Measurements from ENCODE around the gene RYR1.
"Not testable (repeated sequence)": the region's sequence is repeated elsewhere in the genome, so short reads cannot be mapped to it uniquely, and the experiment has no call there.

The RYR1 gene

DNA sequence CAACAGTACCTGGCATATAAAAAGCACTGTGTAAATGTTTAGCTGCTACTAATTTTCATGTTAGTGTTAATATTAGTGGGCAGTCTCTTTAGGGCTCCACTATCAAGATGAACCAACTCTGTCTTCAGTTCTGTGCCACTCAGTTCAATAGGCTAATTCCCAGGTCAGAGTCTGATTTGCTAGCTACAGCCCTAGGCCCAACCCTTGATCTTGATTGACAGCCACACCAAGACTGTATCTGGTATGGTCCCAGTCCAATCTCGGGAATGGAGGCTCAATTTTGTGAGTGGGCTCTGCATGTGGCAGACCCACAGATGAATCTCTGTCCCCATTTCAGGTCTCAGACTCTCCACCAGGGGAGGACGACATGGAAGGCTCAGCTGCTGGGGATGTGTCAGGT is 138.2 kb downstream of the RYR1 start:
- DNase-seq = no peak

GRCh38 chr19:38577826-38578225 is 144.3 kb downstream of the RYR1 start:
- DNase-seq = no peak

GRCh38 chr19:38579304-38579703 is 145.8 kb downstream of the RYR1 start:
- DNase-seq = peak in 1 of 2 donors; percentile 23

DNA sequence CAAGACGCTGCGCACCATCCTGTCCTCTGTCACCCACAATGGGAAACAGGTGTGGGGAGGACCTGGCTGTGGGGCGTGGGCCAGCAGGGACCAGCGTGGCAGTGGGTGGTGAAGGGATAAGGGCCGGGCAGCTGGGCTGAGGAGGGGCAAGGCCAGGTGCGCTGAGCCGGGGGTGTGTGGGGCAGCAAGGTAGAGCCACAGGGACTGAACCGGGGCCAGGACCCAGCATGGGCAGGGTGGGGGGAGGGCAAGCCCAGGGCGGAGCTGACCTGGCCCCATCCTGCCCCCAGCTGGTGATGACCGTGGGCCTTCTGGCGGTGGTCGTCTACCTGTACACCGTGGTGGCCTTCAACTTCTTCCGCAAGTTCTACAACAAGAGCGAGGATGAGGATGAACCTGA is 146.6 kb downstream of the RYR1 start:
- no peak for DNase-seq

- DNase-seq = peak in 1 of 2 donors; percentile 4
These were observed 149.9 kb downstream of the RYR1 start for GRCh38 chr19:38583219-38583984.

- no peak for DNase-seq
These were observed 150.5 kb downstream of the RYR1 start for GRCh38 chr19:38583985-38584305.

- no peak for DNase-seq
These were observed 154.1 kb downstream of the RYR1 start for GRCh38 chr19:38587562-38587961.

DNA sequence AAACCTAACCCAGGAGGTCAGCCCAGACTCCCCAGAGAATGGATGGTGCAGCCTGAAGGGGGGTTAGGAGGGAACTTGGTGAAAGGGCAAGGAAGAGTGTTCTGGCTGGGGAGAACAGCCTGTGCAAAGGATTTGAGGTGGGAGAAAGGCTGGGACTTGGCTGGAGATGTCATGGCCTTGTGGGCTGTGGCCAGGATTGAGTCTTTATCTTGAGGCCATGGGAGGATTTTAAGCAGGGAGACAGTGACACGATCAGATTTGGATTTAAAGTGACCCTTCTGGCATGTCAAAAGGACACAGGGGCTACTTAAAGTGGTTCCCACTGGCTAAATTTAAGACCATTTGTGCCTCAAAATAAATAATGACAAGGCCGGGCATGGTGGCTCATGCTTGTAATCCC is 154.6 kb downstream of the RYR1 start:
- no peak for DNase-seq

- no peak for DNase-seq
These were observed 159.4 kb downstream of the RYR1 start for GRCh38 chr19:38592940-38593339.

GRCh38 chr19:38596057-38596981 is 162.8 kb downstream of the RYR1 start:
- peak in 1 of 2 donors; percentile 11 for DNase-seq

DNA sequence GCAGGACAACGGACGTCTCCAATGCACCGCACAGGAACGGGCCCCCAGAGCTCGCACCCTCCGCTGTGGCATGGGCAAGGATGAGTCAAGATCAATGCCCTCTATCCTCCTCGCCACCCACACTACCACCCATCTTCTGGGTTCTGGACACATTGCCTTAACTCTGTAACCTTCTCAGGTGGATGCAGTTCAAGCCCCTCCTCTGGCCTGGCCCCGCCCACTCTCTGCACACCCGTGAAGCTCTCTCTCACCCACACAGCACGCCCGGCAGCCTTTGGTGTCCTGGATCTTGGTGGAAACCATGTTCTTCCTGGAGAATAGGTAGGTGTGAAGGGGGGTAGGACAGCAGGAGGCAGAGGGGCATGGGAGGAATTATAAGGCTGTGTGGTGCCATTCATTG is 163.6 kb downstream of the RYR1 start:
- DNase-seq = no peak

GRCh38 chr19:38599722-38600121 is 166.2 kb downstream of the RYR1 start:
- no peak for DNase-seq

- not testable (repeated sequence) for DNase-seq
These were observed 169.4 kb downstream of the RYR1 start for GRCh38 chr19:38602856-38603255.

DNA sequence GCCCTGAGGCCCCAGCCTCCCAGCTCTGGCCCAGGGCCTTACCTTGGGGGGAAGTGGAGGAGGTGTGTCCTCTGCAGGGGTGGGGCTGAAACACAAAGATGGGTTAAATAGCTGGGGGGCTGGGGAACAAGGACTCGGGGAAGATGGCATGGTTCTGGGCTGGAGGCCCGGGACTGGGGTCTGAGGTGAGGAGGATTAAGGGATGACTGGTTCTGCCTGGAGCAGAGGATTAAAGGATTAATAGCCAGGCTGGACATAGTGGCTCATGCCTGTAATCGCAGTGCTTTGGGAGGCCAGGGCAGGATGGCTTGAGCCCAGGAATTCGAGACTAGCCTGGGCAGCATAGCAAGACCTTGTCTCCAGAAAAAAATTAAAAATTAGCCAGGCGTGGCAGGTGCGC is 172.6 kb downstream of the RYR1 start:
- no peak for DNase-seq

- no peak for DNase-seq
These were observed 180.8 kb downstream of the RYR1 start for GRCh38 chr19:38614289-38614688.

- DNase-seq = no peak
These were observed 181.6 kb downstream of the RYR1 start for GRCh38 chr19:38615007-38615581.

DNA sequence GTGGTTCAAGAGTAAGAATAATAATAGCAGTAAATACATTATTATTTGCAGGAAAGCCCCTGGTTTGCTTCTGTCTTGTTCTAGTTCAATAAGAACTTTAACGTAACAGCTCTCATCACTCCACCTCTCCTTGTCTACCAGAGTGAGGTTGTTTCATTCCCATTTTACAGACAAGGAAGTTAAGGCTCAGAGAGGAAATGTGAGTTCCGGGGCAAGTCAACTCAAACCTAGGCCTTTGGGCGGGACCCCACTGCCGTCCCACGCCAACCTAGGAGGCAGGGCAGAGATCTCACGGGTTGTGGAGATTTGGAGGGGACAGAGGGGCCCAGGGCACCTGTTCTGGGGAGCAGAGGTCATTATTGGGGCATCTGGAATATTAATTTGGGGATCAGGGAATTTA is 182.8 kb downstream of the RYR1 start:
- DNase-seq = peak in 1 of 2 donors; percentile 9

DNA sequence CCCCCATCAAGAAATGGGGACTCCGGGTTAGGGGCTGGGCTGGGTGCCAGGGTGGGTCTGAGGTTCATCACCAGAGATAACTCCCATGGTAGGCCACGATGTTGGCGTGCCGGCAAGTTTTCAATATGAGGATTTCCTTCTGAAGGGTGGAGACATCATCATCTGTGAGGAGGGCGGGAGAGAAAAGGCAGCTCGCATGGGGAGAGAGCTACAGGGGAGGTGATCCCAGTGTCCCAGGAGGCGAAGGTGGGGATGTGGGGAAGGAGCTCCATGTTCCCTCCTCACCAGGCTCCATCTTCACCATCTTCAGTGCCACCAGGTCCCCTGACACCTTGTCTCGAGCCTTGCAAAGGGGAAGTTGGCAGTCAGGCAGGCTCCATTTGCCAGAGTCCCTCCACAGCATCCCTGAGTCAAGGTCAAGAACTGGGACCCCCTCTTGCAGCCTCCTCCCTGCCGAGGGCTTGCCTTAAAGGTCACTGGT is 183.8 kb downstream of the RYR1 start:
- peak; percentile 9 to 20 for DNase-seq

DNA sequence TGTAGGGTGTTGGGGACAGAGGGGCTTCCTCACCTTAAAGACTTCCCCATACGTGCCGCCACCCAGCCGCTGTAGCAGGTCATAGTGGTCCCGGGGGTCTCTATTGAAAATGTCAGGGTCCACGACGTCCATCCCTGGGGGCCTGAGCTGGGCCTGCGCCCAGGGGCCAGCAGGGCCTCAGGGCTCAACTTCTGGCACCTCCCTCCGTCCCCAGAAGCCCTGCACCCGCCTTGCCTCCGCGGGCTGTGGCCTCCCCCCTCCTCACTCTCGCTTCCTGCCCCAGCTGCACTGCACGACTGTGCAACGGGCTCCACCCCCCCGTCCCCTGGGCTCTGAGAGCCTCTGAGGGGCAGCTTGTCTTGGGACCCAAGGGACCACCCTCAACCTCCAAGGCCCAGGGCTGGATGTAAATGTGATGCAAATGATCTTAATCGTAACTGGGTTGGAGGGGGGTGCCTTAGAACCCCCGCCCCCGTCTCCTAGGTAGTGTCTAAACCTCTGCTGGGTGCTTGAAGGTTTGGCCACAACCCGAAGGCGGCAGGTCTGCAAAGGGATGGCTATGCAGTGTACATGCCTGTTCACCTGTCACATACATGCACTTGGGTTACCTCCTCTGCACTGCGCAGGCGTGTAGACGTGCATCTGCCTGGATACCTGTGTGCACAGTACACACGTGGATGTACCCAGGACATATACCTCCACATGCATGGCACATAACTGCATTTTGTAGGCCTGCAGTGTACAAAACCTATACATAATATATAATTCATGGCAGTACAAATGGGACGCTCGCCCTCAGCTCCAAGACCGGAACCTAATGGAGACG is 184.5 kb downstream of the RYR1 start, which contains the start of gene MAP4K1:
Gene MAP4K1, minus strand, starts transcription at position 190 of the 826 bp plus-strand sequence. Its CDS starts 58 bp downstream, at position 132.
- DNase-seq = peak; percentile 67 to 83

DNA sequence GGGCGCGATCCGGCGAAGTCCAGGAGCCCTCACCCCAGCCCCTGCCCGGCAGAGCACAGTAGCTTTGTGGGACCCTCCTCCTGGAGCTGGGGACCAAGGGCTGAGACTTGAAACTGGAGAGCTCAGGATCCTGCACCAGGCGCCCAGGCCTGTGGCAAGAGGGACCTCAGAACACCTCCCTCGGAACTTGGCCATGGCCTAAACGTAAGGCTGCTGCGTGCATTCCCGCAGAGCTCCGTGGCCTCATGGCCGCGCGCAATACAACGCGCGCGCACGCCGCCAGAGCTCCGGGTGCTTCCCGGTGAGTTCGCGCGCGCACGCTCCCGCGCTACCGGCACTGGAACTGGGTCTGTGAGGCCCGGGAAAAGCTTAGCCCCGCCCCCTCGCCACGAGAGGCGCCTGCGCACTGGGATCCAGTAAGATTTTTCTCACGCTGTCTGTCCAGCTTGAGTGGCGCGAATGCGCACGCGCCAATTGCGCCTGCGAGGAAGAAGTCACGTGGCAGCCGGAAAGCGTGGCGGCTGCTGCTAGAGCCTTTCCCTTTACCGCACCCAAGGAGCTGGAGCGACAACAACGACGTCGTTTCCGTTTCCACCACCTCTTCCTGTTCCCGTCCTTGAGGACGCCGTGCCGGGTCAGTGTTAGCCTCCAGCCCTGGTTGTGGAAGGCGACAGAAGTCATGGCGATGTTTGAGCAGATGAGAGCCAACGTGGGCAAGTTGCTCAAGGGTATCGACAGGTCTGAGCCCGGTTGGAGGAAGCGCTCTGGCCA is 185.3 kb downstream of the RYR1 start, which contains the start of gene EIF3K:
Gene EIF3K, plus strand, starts transcription at position 599 of the 771 bp plus-strand sequence. Its CDS starts 81 bp downstream, at position 680.
- peak; percentile 97 to 98 for DNase-seq

DNA sequence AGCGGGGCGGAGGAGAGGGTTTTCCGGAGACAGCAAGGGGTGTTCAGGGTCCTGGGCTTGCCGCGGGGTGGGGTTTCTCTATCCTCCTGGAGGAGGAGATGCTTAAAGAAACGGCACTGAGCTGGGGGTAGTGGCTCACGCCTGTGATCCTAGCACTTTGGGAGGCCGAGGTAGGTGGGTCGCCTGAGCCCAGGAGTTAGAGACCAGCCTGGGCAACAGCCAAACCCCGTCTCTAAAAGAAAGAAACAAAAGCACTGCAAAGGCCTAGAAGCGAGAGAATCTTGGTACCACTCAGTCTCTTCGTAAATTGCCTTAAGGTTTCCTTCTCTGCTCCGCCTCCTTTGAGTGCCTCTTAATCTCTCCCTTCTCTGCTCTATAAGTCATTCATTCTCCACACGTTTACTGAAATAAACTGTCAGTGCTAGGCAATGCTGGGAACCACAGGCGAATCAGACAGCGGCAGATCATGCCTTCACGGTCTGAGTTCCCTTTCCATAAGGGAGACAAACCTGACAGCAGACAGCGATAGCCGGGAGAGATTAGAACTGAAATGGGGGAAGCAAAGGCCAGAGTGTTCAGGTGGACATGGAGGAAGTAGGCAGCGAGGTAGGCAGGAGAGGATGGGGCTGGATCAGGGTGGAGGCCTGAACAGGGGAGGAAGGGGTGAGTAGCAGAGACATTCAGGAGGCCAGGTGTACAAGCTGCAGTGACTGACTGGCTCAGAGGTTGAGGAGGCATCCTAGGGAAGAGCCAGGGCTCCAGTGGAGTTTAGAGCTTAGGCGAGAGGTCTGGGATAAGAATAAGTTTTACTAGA is 186.1 kb downstream of the RYR1 start:
- DNase-seq = no peak
